ENCODE data around the gene ZNF710.

The ZNF710 gene

DNA sequence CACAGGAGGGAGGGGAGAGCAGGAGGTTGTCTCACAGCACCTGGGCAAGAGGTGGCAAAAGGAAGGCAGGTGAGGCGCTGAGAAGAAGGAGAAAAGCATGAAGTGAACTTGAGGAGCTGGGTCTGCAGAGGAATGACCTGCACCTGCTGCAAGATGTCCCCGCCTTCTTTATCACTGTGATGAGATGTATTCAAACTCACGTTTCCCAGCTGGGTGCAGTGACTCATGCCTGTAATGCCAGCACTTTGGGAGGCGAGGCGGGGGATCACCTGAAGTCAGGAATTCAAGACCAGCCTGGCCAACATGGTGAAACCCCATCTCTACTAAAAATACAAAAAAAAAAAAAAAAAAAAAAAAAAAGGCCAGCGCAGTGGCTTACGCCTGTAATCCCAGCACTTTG lies 22.2 kb upstream of the ZNF710 start:
- TF ChIP-seq GATA1 (IDR thresholded peaks at IDR 0.05; ENCODE audit: low read depth, low read length) (no peak), POLR2A (IDR thresholded peaks at IDR 0.05; ENCODE audit: low read length) (no peak)
- no peak for DNase-seq

DNA sequence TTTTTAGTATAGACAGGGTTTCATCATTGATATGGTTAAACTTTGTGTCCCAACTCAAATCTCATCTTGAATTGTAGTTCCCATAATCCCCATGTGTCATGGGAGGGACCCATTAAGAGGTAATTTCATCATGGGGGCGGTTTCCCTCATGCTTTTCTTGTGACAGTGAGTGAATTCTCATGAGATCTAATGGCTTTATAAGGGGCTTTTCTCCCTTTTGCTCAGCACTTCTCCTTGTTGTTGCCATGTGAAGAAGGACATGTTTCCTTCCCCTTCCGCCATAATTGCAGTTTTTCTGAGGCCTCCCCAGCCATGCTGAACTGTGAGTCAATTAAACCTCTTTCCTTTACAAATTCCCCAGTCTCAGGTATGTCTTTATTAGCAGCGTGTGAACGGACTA lies 20.2 kb upstream of the ZNF710 start:
- TF ChIP-seq GATA1 (IDR thresholded peaks at IDR 0.05; ENCODE audit: low read depth, low read length): no peak
- no peak for TF ChIP-seq POLR2A (IDR thresholded peaks at IDR 0.05; ENCODE audit: low read length)
- DNase-seq: no peak

DNA sequence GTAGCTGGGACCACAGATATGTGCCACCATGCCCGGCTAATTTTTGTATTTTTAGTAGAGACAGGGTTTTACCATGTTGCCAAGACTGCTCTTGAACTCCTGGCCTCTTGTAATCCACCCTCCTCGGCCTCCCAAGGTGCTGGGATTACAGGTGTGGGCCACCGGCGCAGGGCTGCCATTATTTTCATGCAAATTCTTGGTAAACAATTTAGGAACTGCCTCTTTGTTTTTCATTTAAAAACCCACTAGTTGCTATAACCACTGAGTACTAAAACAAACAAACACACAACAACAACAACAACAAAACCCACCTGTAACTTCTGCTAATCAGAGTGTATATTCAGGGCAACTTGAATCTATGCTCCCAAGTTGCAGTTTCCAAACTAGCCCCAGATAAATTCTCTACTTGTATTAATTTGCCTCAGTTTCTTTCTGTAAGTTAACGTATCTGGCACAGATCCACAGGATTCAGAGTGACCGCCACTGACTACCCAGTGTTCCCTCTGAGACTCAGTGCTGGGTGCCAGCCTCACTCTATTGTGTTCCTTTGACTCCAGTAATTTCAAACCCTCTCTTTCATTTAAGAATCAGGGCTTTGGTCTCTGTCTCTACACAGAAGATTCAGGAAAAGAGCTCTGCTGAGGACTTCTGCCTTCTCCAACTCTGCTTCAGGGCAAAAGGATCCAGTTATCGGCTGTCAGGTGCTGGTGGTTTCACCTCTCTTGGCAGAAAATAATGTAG lies 18.6 kb upstream of the ZNF710 start:
- no peak for DNase-seq
- TF ChIP-seq POLR2A (IDR thresholded peaks at IDR 0.05; ENCODE audit: low read length) (no peak), GATA1 (IDR thresholded peaks at IDR 0.05; ENCODE audit: low read depth, low read length) (no peak)

DNA sequence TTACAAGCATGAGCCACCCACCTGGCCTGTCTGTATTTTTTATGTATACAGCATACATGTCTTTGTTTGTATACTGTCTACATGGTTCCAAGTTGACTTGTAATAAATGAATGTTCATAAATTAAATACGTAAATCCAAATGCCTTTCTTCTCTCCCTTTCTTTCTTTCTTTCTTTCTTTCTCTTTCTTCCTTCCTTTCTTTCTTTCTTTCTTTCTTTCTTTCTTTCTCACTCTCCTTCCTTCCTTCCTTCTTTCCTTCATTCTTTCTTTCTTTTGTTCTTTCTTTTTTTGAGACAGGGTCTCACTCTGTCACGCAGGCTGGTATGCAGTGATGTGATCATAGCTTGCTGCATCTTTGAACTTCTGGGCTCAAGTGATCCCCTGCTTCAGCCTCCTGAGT lies 17.1 kb upstream of the ZNF710 start:
- no peak for TF ChIP-seq GATA1 (IDR thresholded peaks at IDR 0.05; ENCODE audit: low read depth, low read length)
- no peak for TF ChIP-seq POLR2A (IDR thresholded peaks at IDR 0.05; ENCODE audit: low read length)
- DNase-seq: no peak

DNA sequence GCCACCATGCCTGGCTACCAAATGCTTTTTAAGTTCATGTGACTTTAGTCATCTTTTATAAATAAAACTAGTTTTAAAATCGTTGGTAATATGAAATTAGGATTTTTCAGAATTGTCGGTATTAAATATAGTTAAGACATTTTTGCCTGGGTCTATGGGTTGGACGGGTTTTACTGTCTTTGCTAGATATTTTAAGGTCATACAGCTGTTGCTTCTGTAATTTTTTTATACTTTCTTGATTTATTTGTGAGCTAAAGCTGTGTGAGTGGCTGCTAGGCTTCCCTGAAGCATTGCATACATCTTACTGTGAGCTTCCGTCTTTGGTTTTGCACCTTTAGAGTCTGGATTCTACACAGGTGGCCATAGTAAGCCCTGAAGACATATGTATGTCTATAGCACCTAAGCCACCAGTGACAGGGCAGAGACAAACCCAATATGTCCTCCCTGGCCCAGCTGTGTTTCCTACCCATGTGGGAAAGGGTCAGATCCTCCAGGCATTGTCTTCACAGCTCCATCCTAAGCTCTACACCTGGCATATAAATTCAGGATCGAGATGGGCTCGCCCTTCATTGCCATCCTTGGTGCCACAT lies 16.6 kb upstream of the ZNF710 start:
- no peak for TF ChIP-seq POLR2A (IDR thresholded peaks at IDR 0.05; ENCODE audit: low read length)
- TF ChIP-seq GATA1 (IDR thresholded peaks at IDR 0.05; ENCODE audit: low read depth, low read length): no peak
- DNase-seq: no peak

DNA sequence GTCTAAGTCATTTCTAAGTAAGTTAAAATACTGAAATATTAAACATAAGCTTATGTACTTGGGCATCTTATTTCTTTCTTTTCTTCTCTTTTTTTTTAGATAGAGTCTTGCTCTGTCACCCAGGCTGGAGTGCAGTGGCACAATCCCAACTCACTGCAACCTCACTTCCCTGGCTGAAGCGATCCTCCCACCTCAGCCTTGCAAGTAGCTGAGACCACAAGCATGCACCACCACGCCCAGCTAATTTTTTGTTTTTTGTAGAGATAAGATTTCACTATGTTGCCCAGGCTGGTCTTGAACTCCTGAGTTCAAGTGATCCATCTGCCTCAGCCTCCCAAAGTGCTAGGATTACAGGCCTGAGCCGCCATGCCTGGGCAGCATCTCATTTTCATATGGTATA lies 16.0 kb upstream of the ZNF710 start:
- peak; percentile 15 to 53 for DNase-seq
- TF ChIP-seq GATA1 (IDR thresholded peaks at IDR 0.05; ENCODE audit: low read depth, low read length): no peak
- TF ChIP-seq POLR2A (IDR thresholded peaks at IDR 0.05; ENCODE audit: low read length): no peak

DNA sequence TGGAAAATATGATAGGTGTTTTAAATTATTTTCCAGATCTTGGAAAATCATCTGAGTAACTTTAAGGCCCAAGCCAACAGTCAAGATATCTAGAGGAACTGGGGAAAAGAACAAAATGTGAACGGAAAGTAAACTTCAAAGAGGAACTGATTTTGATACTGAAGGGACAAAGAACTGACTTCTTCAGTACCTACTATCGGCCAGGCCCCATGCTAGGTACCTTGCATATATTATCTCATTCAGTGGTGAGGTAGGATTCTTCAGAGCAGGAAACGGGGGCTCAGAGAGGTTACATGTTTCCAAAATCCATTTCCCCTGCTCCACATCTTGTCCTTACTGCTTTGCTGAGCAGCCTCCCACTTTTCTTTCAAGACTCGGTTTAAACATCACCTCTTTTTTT lies 9.8 kb upstream of the ZNF710 start:
- DNase-seq: no peak
- TF ChIP-seq POLR2A (IDR thresholded peaks at IDR 0.05; ENCODE audit: low read length): no peak
- no peak for TF ChIP-seq GATA1 (IDR thresholded peaks at IDR 0.05; ENCODE audit: low read depth, low read length)

DNA sequence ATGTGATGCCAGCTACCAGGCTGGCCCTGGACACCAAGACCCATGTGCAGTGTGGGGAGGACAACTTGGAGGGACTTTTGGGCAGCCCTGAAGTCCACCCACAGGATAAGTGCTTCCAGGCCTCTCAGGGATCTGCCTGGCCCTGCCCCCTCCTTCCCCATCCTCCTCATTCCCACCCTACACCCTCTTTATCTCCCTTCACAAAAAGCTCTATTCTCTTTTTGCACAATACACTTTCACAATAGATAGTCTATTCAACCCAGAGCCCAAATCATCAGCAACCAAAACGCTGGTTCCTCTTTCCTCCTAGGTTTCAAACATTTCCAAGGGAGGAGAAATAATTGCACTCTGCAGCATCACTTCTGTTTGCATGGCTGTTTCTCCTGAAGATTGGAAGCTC lies 7.8 kb upstream of the ZNF710 start:
- TF ChIP-seq POLR2A (IDR thresholded peaks at IDR 0.05; ENCODE audit: low read length) (no peak), GATA1 (IDR thresholded peaks at IDR 0.05; ENCODE audit: low read depth, low read length) (no peak)
- no peak for DNase-seq

DNA sequence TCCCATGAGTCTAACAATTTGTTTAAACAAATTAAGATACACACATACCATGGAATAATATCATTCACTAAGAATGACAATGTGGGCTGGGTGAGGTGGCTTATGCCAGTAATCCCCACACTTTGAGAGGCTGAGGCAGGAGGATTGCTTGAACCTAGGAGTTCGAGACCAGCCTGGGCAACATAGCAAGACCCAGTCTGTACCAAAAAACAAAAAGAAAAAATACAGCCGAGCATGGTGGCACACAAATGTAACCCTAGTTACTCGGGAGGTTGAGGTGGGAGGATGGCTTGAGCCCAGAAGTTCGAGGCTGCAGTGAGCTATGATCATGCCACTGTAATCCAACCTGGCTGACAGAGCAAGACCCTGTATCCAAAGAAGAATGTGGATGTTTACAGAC lies 4.0 kb upstream of the ZNF710 start:
- DNase-seq: no peak
- TF ChIP-seq POLR2A (IDR thresholded peaks at IDR 0.05; ENCODE audit: low read length) (no peak), GATA1 (IDR thresholded peaks at IDR 0.05; ENCODE audit: low read depth, low read length) (no peak)

DNA sequence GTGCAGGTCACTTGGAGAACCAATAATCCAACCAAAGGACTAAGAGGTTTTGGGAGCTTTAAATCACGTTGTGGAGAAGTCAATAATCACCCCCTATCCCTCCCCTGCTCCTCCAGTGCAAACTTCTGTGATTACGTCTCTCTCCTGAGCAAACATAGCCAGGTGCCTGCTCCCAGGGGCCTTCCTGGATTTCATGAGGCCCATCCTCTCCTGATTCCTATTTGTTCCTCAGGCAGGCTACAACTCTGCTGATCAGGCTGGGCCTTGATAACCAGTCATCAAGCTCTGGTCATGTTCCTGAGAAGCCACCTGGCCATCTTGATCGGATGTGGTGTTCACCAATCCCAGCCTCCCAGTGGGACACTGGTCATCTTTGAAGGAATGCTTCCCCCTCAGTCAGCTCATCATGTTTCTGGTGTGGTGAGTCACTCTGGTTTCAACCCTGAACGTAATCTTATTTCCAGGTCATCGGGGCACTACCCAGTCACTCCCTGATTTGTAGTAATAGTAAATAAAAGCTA lies 2.9 kb upstream of the ZNF710 start:
- peak in 1 of 2 experiments; percentile 60 for DNase-seq
- TF ChIP-seq POLR2A (IDR thresholded peaks at IDR 0.05; ENCODE audit: low read length): no peak
- no peak for TF ChIP-seq GATA1 (IDR thresholded peaks at IDR 0.05; ENCODE audit: low read depth, low read length)

DNA sequence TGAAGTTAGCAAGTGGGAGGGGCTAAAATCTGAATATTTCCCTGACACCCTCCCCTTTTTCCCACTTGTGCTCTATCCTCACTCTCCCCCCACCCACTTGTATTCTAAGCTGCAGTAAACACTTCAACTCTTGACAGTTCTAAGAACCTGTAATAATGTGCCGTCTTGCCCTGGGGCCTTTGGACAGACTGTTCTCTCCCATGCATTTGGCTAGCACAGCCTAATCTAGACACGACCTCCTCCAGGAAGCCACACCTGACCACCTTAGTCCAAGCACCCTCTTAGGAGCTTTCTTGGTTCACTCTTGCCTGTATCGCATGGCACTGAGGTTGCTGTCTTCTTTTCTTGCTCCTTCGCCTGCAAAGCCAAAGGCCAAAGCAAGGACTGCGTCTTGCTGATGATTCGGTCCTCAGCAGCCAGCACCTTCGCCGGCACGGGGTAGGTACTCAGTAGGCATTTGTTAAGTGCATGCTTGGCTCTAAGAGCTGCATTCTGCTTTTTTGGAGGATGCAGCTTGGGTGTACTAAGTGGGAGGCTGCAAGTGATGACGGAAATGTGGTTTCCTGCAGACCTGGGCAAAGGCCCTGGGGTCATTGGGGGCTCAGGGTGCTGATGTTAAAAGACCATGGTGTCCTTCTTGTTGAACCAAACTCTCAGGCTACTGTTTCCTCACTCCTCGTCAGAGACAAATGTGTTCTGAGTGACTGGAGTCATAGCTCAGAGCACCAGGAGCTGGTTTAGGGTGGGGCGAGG lies 2.0 kb upstream of the ZNF710 start:
- TF ChIP-seq GATA1 (IDR thresholded peaks at IDR 0.05; ENCODE audit: low read depth, low read length) (no peak), POLR2A (IDR thresholded peaks at IDR 0.05; ENCODE audit: low read length) (no peak)
- DNase-seq: peak in 1 of 2 experiments; percentile 30

DNA sequence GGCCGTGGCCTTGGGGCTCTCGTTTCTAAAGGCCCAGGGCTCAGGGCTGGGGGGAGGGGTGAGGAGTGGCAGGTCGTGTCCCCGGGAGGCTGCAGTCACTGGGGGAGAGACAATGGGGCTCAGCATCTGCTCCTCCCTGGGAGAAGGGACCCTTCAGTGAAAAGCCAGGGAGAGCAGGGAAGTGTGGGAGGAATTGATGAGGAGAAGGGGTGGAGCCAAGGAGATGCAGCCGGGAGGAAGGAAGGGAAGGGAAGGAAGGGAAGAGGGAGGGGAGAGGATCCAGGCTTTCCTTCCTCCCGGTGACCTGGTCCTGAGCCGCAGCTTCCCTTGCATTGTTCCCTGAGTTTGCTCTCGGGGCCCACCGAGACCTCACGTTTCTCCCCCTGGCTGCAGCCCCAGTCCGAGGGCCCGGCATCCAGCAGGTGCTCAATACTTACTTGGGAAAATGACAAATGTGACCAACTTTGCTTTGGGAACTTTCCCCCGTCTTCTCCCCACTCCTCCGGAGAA lies 1.4 kb upstream of the ZNF710 start:
- peak in 1 of 2 experiments; percentile 16 for DNase-seq
- TF ChIP-seq POLR2A (IDR thresholded peaks at IDR 0.05; ENCODE audit: low read length) (no peak), GATA1 (IDR thresholded peaks at IDR 0.05; ENCODE audit: low read depth, low read length) (no peak)

DNA sequence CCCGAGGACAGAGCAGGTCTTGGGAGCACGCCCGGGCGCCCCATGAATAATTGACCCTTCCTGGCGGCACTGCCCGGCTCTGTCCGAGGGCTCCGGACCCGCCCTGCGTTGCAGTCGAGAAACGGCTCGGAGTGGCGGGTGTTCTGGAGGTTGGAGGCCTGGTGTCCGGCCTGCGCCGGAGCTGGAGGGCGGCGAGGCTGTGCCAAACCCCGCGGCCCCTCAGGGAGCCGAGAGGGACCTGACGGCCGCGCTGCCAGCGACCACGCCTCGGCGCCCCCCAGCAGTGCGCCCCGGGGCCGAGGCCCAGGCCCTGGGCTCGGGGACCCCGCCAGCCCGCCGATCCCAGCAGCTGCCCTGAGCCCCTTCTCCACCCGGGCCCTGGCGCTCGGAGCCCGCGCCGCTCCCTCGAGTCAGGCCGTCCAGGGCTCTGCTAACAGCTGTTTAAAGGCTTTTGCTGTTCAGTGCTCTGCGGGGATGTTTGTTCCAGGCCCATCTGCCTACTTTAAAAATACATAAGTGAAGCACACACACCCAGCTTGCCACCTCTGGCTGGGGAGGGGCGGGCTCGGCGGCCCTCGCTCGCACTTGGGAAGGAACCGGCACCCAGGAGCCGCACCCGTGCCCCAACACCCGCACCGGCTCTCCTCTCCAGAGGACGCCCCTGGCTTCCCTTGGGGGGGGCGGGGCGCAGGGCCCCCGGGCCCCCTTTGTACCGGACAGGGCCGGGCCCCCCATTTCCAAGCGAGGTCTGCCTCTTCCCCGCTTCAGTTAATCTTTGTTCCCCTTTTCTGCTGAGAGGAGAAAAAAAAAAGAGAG lies 730 bp upstream of the ZNF710 start:
- TF ChIP-seq GATA1 (IDR thresholded peaks at IDR 0.05; ENCODE audit: low read depth, low read length) (no peak), POLR2A (IDR thresholded peaks at IDR 0.05; ENCODE audit: low read length) (no peak)
- DNase-seq: peak; percentile 43 to 50

All from erythroblast (primary cell).